ENCODE data around the gene DNM3. TPM values are rescaled to one million over a fixed set of nuclear protein-coding genes. Genes with fewer than 3 reads are reported as not detected.

Gene DNM3
- total RNA-seq, 2 experiments from 2014 or later = 1.6 to 1.8 TPM

GRCh38 chr1:172085317-172085716 lies 244.0 kb downstream of the DNM3 start:
- H3K27me3 Mint-ChIP-seq = no peaks in the 10 kb centered on the region
- peaks cover 7% of the 10 kb centered on the region for H3K36me3 Mint-ChIP-seq (ENCODE audit: low read depth)
- DNase-seq (no peak), ATAC-seq (ENCODE audit: poor library complexity) (no peak)
- Histone ChIP-seq H3K9me3 (ENCODE audit: control insufficient read depth in 1 of 2, insufficient read depth in 1 of 2, low read length in 2 of 2) (peaks cover 0 to 4% of the 10 kb centered on the region in 2 experiments), H3K4me1 (ENCODE audit: insufficient read depth, low read length) (no peaks in the 10 kb centered on the region), H3K27me3 (ENCODE audit: control insufficient read depth in 1 of 2, insufficient read depth in 2 of 2, low read length in 2 of 2) (no peaks in the 10 kb centered on the region), H3K4me3 (ENCODE audit: low read length) (no peak overlapping the region), H3K36me3 (ENCODE audit: insufficient read depth, low read length) (no peaks in the 10 kb centered on the region), H3K27ac (ENCODE audit: low read depth in 1 of 2, low read length in 2 of 2) (no peak overlapping the region)
- H3K4me3 Mint-ChIP-seq = no peak overlapping the region
- H3K9me3 Mint-ChIP-seq = no peaks in the 10 kb centered on the region
- POLR2A ChIA-PET = no interaction called here
- intact Hi-C loops (cut with DNase I, micrococcal nuclease) = no loop called here
- H3K4me1 Mint-ChIP-seq (ENCODE audit: low read depth) = no peaks in the 10 kb centered on the region
- CTCF ChIA-PET = no interaction called here
- TF ChIP-seq CTCF (IDR thresholded peaks at IDR 0.05) = no peak
- H3K27ac Mint-ChIP-seq = no peak overlapping the region

GRCh38 chr1:172086137-172086536 lies 244.8 kb downstream of the DNM3 start:
- Histone ChIP-seq H3K4me3 (ENCODE audit: low read length) (no peak overlapping the region), H3K27ac (ENCODE audit: low read depth in 1 of 2, low read length in 2 of 2) (no peak overlapping the region), H3K27me3 (ENCODE audit: control insufficient read depth in 1 of 2, insufficient read depth in 2 of 2, low read length in 2 of 2) (no peaks in the 10 kb centered on the region), H3K4me1 (ENCODE audit: insufficient read depth, low read length) (no peaks in the 10 kb centered on the region), H3K9me3 (ENCODE audit: control insufficient read depth in 1 of 2, insufficient read depth in 1 of 2, low read length in 2 of 2) (no peaks in the 10 kb centered on the region), H3K36me3 (ENCODE audit: insufficient read depth, low read length) (no peaks in the 10 kb centered on the region)
- ChIA-PET CTCF (no interaction called here), POLR2A (interaction anchor here (0.7 kb wide), 1 partner anchor 309 kb away, joined by 3 read pairs; no protein-coding TSS in a partner anchor)
- DNase-seq (no peak), ATAC-seq (ENCODE audit: poor library complexity) (no peak)
- no peaks in the 10 kb centered on the region for H3K27me3 Mint-ChIP-seq
- intact Hi-C loops (cut with DNase I, micrococcal nuclease) = no loop called here
- H3K4me1 Mint-ChIP-seq (ENCODE audit: low read depth) = no peaks in the 10 kb centered on the region
- no peak overlapping the region for H3K4me3 Mint-ChIP-seq
- no peak overlapping the region for H3K27ac Mint-ChIP-seq
- no peaks in the 10 kb centered on the region for H3K9me3 Mint-ChIP-seq
- no peak for TF ChIP-seq CTCF (IDR thresholded peaks at IDR 0.05)
- peaks cover 7% of the 10 kb centered on the region for H3K36me3 Mint-ChIP-seq (ENCODE audit: low read depth)

GRCh38 chr1:172088256-172088655 lies 247.0 kb downstream of the DNM3 start:
- CTCF ChIA-PET = no interaction called here
- no peak for TF ChIP-seq CTCF (IDR thresholded peaks at IDR 0.05)

More at GRCh38 chr1:172088256-172088655, 247.0 kb downstream of the DNM3 start:
- Mint-ChIP-seq H3K27ac (no peak overlapping the region), H3K36me3 (ENCODE audit: low read depth) (no peaks in the 10 kb centered on the region), H3K4me3 (no peak overlapping the region), H3K4me1 (ENCODE audit: low read depth) (no peaks in the 10 kb centered on the region), H3K9me3 (no peaks in the 10 kb centered on the region), H3K27me3 (no peaks in the 10 kb centered on the region)
- Histone ChIP-seq H3K9me3 (ENCODE audit: control insufficient read depth in 1 of 2, insufficient read depth in 1 of 2, low read length in 2 of 2) (no peaks in the 10 kb centered on the region), H3K36me3 (ENCODE audit: insufficient read depth, low read length) (no peaks in the 10 kb centered on the region), H3K4me3 (ENCODE audit: low read length) (no peak overlapping the region), H3K27me3 (ENCODE audit: control insufficient read depth in 1 of 2, insufficient read depth in 2 of 2, low read length in 2 of 2) (no peaks in the 10 kb centered on the region), H3K4me1 (ENCODE audit: insufficient read depth, low read length) (no peaks in the 10 kb centered on the region), H3K27ac (ENCODE audit: low read depth in 1 of 2, low read length in 2 of 2) (no peak overlapping the region)
- intact Hi-C loops (cut with DNase I, micrococcal nuclease) = no loop called here
- DNase-seq = no peak
- ATAC-seq (ENCODE audit: poor library complexity) = no peak
- POLR2A ChIA-PET = no interaction called here

All from CD4-positive, alpha-beta T cell (primary cell).